BLaER1 treated with 17β-estradiol and CSF1 and Interleukin-3, amounts not matched to agents 10 nM and 100 nM (cell line): ENCODE data around the gene AK9.
A peak's percentile ranks its signal among the peaks of the same experiment; 100 is the strongest.

Experiments used
- H3K27ac ChIP-seq, 11 experiments: shearing (Covaris generic); formaldehyde crosslinking; 2 replicates each; pipeline ENCODE4 v1.8.1; 2022
- H3K27me3 ChIP-seq, 11 experiments: shearing (Covaris generic); formaldehyde crosslinking; 2 replicates each; pipeline ENCODE4 v1.8.1; 2022
- H3K36me3 ChIP-seq, 11 experiments: shearing (Covaris generic); formaldehyde crosslinking; 2 replicates each; pipeline ENCODE4 v1.8.1; 2022
- H3K4me1 ChIP-seq, 10 experiments: shearing (Covaris generic); formaldehyde crosslinking; 2 replicates each; pipeline ENCODE4 v1.8.1; 2022
- H3K4me2 ChIP-seq, 11 experiments: shearing (Covaris generic); formaldehyde crosslinking; 2 replicates each; pipeline ENCODE4 v1.8.1; 2022
- H3K4me3 ChIP-seq, 10 experiments: shearing (Covaris generic); formaldehyde crosslinking; 2 replicates each; pipeline ENCODE4 v1.8.1; 2022
- H3K9ac ChIP-seq, 11 experiments: shearing (Covaris generic); formaldehyde crosslinking; 2 replicates each; pipeline ENCODE4 v1.8.1; 2022
- H3K9me3 ChIP-seq, 11 experiments: shearing (Covaris generic); formaldehyde crosslinking; replicated peaks in 1 of 11; 2 replicates each; pipeline ENCODE4 v1.8.1; 2022
- H4K20me1 ChIP-seq, 11 experiments: shearing (Covaris generic); formaldehyde crosslinking; 2 replicates each; pipeline ENCODE4 v1.8.1; 2022
- Cebpa-rat ChIP-seq, 11 experiments: shearing (Covaris generic); IDR thresholded peaks; 2 replicates each; pipeline ENCODE4 v1.8.1; 2022

The AK9 gene

DNA sequence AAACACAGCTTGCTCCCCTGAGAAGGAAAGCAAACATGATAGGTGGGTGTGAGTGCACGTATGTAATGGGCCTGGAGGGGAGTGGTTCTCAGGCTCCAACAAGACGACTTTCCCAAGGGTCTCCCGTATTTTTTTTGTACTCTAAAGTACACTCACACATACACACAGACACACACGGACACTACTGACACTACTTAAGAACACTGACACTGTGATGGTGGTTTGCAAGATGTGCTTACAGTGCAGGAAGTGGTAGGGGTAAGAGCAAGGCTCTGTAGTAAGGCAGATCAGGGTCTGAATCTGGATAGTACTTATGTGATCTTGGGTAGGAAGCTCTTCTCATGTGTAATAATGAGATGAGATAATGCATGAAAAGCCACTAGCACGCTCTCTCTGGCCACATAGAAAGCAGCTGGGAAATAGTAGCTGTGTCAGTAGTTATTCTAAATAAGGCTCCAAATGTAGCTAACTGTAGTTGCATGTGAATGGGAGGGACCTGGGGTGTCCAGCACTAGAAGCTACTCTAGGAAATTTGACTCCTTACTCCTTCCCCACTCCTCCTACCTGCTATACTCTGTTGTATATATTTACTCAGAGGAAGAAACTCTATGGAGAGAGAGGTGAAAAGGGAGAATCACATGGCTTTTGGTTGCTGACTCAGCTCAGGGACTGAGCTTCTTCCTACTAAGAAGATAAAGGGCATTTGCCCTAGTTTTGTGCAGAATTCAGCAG, 199.6 kb downstream of the AK9 start:
- Histone ChIP-seq H3K27me3 (no peaks in the 10 kb centered on the region), H3K4me1 (peaks cover 26 to 39% (median 32%) of the 10 kb centered on the region in 10 experiments), H4K20me1 (no peaks in the 10 kb centered on the region), H3K9ac (peak overlapping the region in 2 of 11 experiments; percentile 15 to 20; a peak in 1 of 22 replicates), H3K9me3 (no peaks in the 10 kb centered on the region), H3K27ac (peak overlapping the region in 7 of 11 experiments; percentile 4 to 55 (median 23); a peak in 10 of 22 replicates), H3K4me2 (peak overlapping the region; percentile 34 to 82 (median 63)), H3K4me3 (no peak overlapping the region), H3K36me3 (no peaks in the 10 kb centered on the region)
- no peak for TF ChIP-seq Cebpa-rat (IDR thresholded peaks at IDR 0.05)

DNA sequence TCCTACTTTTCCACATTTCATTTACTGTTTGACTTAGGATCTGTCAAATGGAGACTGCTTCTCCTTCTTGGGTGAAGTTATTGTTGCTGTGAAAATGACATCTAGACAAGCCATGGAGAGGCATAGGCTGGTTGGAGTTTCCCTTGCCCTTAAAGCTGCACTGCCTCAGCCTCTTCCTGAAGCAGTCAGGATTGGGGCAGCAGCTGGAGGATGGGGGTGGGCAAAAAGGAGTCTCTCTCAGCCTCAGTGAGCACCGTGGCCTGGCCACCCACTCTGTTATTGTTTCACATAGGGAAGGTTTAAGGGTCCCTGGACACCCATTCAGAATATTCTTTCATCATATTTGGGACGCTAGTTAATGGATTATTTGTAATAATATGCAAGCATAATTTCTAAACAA, 200.3 kb downstream of the AK9 start:
- no peak overlapping the region for H3K4me3 ChIP-seq
- no peak overlapping the region; a peak in 1 of 22 replicates for H3K9ac ChIP-seq
- no peaks in the 10 kb centered on the region for H3K9me3 ChIP-seq
- H3K27me3 ChIP-seq: no peaks in the 10 kb centered on the region
- no peak for TF ChIP-seq Cebpa-rat (IDR thresholded peaks at IDR 0.05)
- H3K4me2 ChIP-seq: peak overlapping the region; percentile 34 to 82 (median 63)
- no peaks in the 10 kb centered on the region for H4K20me1 ChIP-seq
- H3K36me3 ChIP-seq: no peaks in the 10 kb centered on the region
- peaks cover 26 to 39% (median 32%) of the 10 kb centered on the region in 10 experiments for H3K4me1 ChIP-seq
- H3K27ac ChIP-seq: peak overlapping the region in 2 of 11 experiments; percentile 23 to 49; a peak in 1 of 22 replicates

DNA sequence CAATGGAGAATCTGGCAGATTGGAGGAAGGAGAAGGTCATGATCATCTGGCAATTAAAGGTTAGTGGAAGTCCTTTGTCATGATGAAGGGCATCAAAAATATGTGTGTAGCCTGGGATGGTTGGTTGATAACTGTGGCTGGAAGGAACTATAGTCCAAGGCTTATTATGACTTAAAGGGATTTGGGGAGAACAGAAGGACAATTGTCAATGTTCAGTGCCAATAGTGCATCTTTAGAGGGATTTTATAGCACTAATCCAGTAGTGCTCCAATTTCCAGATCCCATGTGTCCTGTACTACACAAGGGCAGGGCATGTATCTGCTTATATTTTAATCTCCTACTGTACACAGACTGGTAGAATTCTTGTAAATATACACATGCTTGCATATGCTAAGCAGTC, 203.0 kb downstream of the AK9 start:
- no peaks in the 10 kb centered on the region for H4K20me1 ChIP-seq
- no peak overlapping the region for H3K4me2 ChIP-seq
- TF ChIP-seq Cebpa-rat (IDR thresholded peaks at IDR 0.05): no peak
- no peaks in the 10 kb centered on the region for H3K9me3 ChIP-seq
- no peak overlapping the region for H3K4me3 ChIP-seq
- H3K9ac ChIP-seq: no peak overlapping the region
- H3K27ac ChIP-seq: no peak overlapping the region
- H3K4me1 ChIP-seq: peaks cover 21 to 35% (median 30%) of the 10 kb centered on the region in 10 experiments
- H3K36me3 ChIP-seq: no peaks in the 10 kb centered on the region
- H3K27me3 ChIP-seq: 0 out of 22 replicates have a peak, but pooled peaks cover 0 to 2% (median 0%) of the 10 kb centered on the region in 11 experiments

DNA sequence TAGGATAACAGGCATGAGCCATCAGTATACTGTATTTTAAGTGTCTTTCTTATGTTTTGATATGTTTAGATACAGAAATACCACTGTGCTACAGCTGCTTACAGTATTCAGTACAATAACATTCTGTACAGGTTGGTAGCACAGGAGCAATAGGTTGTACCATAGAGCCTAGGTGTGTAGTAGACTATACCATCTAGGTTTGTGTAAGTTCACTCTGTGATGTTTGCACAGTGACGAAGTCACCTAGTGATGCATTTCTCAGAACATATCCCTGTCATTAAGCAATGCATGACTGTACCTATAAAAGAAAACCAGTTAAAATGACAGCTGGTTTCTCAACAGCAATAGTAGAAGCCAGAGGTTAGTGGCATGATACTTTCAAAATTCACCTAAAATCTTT, 204.9 kb downstream of the AK9 start:
- Histone ChIP-seq H3K4me2 (no peak overlapping the region), H3K27ac (no peak overlapping the region), H4K20me1 (peaks cover 0 to 11% (median 2%) of the 10 kb centered on the region in 11 experiments; a peak in 10 of 22 replicates), H3K36me3 (peaks cover 6 to 10% (median 8%) of the 10 kb centered on the region in 11 experiments; a peak in 21 of 22 replicates), H3K4me1 (peaks cover 21 to 33% (median 29%) of the 10 kb centered on the region in 10 experiments), H3K9me3 (no peaks in the 10 kb centered on the region), H3K4me3 (no peak overlapping the region), H3K27me3 (0 out of 22 replicates have a peak, but pooled peaks cover 0 to 2% (median 0%) of the 10 kb centered on the region in 11 experiments), H3K9ac (no peak overlapping the region)
- TF ChIP-seq Cebpa-rat (IDR thresholded peaks at IDR 0.05): no peak

DNA sequence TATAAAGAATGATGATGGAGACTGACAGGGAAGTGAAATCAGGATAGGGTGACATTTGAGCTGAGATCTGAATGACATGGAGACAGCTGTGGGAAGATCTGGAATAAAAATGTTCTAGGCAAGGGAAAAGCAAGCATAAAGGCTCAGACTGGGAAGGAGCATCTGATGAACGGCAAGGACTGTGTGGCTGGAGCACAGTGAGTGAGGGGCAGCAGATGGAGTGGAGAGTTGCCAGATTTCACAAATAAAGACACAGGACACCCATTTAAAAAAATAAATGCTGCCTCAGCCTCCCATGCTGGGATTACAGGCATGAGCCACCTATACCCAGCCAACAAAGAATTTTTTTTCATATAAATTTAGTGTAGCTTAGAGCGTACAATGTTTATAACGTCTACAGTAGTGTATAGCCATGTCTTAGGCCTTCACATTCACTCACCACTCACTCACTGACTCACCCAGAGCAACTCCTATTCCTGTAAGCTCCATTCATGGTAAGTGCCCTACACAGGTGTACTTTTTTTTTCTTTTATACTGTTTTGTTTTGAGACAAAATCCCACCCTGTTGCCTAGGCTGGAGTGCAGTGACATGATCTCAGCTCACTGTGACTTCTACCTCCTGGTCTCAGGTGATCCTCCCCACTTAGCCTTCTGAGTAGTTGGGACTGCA, 205.6 kb downstream of the AK9 start:
- peaks cover 0 to 18% (median 9%) of the 10 kb centered on the region in 11 experiments; a peak in 14 of 22 replicates for H4K20me1 ChIP-seq
- H3K9ac ChIP-seq: no peak overlapping the region
- no peaks in the 10 kb centered on the region; a peak in 2 of 22 replicates for H3K9me3 ChIP-seq
- peaks cover 12 to 17% (median 15%) of the 10 kb centered on the region in 11 experiments; a peak in 21 of 22 replicates for H3K36me3 ChIP-seq
- H3K4me2 ChIP-seq: no peak overlapping the region
- no peak overlapping the region for H3K4me3 ChIP-seq
- no peak overlapping the region for H3K27ac ChIP-seq
- no peak for TF ChIP-seq Cebpa-rat (IDR thresholded peaks at IDR 0.05)
- H3K4me1 ChIP-seq: peaks cover 21 to 33% (median 29%) of the 10 kb centered on the region in 10 experiments
- 0 out of 22 replicates have a peak, but pooled peaks cover 0 to 2% (median 0%) of the 10 kb centered on the region in 11 experiments for H3K27me3 ChIP-seq

DNA sequence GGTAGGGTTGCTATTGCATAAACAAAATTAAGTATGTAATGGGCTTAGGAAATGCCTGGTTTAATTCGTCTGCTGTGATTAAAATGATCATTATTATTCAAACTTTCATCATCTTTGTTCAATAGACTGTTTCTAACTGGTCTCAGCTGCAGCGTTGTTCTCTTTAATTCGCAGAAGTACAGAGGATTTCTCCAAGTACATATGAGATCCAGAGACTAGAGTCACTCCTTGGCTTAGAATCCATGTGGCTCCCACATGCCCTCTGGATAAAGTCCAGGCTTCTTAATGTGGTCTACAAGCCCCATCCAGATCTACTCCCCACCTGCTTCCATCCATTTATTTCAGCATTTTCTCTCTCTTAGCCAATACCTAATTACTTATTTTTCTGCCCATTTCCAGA, 206.9 kb downstream of the AK9 start:
- Histone ChIP-seq H3K4me2 (peak overlapping the region; percentile 61 to 93 (median 78); a peak in 19 of 22 replicates), H3K27me3 (0 out of 22 replicates have a peak, but pooled peaks cover 0 to 2% (median 0%) of the 10 kb centered on the region in 11 experiments), H3K4me1 (peaks cover 31 to 41% (median 37%) of the 10 kb centered on the region in 10 experiments), H3K4me3 (peak overlapping the region in 4 of 10 experiments; percentile 53 to 68 (median 56); a peak in 2 of 20 replicates), H3K9ac (peak overlapping the region in 3 of 11 experiments; percentile 63 to 65 (median 65); a peak in 6 of 22 replicates), H3K36me3 (peaks cover 18 to 29% (median 27%) of the 10 kb centered on the region in 11 experiments; a peak in 21 of 22 replicates), H3K27ac (no peak overlapping the region), H3K9me3 (peaks cover 0 to 4% (median 0%) of the 10 kb centered on the region in 11 experiments; a peak in 4 of 22 replicates), H4K20me1 (peaks cover 0 to 30% (median 22%) of the 10 kb centered on the region in 11 experiments; a peak in 17 of 22 replicates)
- TF ChIP-seq Cebpa-rat (IDR thresholded peaks at IDR 0.05): no peak

DNA sequence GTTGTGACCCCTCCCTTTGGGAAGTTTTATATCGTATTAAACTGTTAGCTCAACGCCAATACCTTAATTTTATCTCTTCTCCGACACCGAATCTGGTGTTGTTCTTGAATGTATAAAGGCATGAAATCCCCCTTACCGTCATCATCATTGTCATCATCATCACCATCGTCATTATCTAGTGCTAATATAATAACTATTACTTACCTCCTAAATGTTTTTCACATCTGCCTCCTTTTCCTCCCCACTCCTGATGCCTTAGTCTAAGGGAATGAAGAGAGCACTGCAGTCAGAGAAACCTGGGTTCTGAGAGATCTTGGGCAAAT, 207.3 kb downstream of the AK9 start:
- TF ChIP-seq Cebpa-rat (IDR thresholded peaks at IDR 0.05): no peak
- Histone ChIP-seq H3K4me3 (peak overlapping the region; percentile 49 to 68 (median 56); a peak in 19 of 20 replicates), H3K4me1 (peaks cover 35 to 45% (median 41%) of the 10 kb centered on the region in 10 experiments), H3K9ac (peak overlapping the region; percentile 37 to 70 (median 63); a peak in 17 of 22 replicates), H3K36me3 (peaks cover 18 to 33% (median 31%) of the 10 kb centered on the region in 11 experiments; a peak in 21 of 22 replicates), H3K27ac (peak overlapping the region in 1 of 11 experiments; percentile 42; a peak in 1 of 22 replicates), H4K20me1 (peaks cover 0 to 34% (median 26%) of the 10 kb centered on the region in 11 experiments; a peak in 20 of 22 replicates), H3K27me3 (0 out of 22 replicates have a peak, but pooled peaks cover 0 to 2% (median 0%) of the 10 kb centered on the region in 11 experiments), H3K4me2 (peak overlapping the region; percentile 61 to 93 (median 78); a peak in 21 of 22 replicates), H3K9me3 (peaks cover 0 to 4% (median 0%) of the 10 kb centered on the region in 11 experiments; a peak in 4 of 22 replicates)

DNA sequence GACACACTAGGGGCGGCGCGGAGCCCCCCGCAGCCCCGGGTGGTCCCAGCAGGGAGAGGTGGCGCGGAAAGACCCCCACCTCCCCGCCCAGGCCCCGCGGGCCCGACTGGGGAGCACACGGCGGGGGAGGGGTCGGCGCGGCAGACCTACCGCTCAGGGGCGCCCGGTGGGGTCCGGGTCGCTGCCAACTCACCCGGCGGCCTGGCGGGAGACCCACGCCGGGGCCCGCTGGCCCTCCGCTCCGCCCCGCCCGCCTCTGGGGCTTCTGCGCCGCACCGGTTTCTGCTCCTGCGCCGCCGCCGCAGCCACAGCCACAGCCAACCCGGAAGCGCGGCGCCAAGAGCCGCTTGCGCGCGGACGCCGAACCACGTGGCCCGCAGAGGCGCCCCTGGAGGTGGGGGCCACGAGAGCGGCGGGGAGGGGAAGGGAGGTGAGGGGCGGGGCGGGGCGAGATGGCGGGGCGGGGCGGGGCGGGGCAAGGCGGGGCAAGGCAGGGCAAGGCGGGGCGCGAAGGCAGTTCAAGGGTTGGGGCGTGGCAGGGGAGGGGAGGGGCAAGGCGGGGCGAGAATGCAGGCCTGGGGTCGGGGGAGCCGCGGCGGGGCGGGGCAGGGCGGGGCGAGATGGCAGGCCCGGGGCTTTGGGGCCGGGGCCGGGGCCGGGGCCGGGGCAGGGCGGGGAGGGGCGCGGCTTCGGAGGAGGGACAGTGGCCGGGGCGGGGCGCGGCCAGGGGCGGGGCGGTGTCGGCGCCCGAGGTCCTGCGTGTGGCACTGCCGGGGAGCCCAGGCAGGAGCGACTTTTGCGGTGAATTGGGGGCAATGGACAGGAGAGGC, 207.9 kb downstream of the AK9 start, which contains the start of gene ZBTB24:
Gene ZBTB24, minus strand, starts transcription at position 315 of the 830 bp plus-strand sequence. CDS start 1,193 bp downstream, outside the sequence.
- H3K4me1 ChIP-seq: peaks cover 41 to 51% (median 47%) of the 10 kb centered on the region in 10 experiments
- peak within 1 kb of the TSS; percentile 77 to 97 (median 88) for H3K4me2 ChIP-seq
- peaks cover 5 to 40% (median 32%) of the 10 kb centered on the region in 11 experiments; a peak in 21 of 22 replicates for H4K20me1 ChIP-seq
- H3K36me3 ChIP-seq: peaks cover 18 to 39% (median 36%) of the 10 kb centered on the region in 11 experiments; a peak in 21 of 22 replicates
- H3K9ac ChIP-seq: peak within 1 kb of the TSS; percentile 90 to 99 (median 95)
- H3K27ac ChIP-seq: peak within 1 kb of the TSS; percentile 84 to 99 (median 96)
- H3K9me3 ChIP-seq: peaks cover 0 to 4% (median 0%) of the 10 kb centered on the region in 11 experiments; a peak in 4 of 22 replicates
- TF ChIP-seq Cebpa-rat (IDR thresholded peaks at IDR 0.05): no peak
- H3K27me3 ChIP-seq: 0 out of 22 replicates have a peak, but pooled peaks cover 0 to 2% (median 0%) of the 10 kb centered on the region in 11 experiments
- peak within 1 kb of the TSS; percentile 88 to 98 (median 95) for H3K4me3 ChIP-seq
